HL-60 (cell line): ENCODE measurements around the gene SDK1.

Source experiments
- GABPA ChIP-seq: IDR thresholded peaks from 2 replicates; pipeline ENCODE4 v1.6.1; 2012; ENCODE audit warnings: low read depth
- POLR2AphosphoS5 ChIP-seq: IDR thresholded peaks from 2 replicates; pipeline ENCODE4 v1.6.1; 2012; ENCODE audit warnings: low read depth
- REST ChIP-seq: IDR thresholded peaks from 2 replicates; pipeline ENCODE4 v1.6.1; 2012; ENCODE audit warnings: low read depth; ENCODE audit not compliant: insufficient replicate concordance
- TF ChIP-seq, protein P1 (sequence below): IDR thresholded peaks from one replicate; pipeline ENCODE4 v1.5.1; 2011; ENCODE audit warnings: low read length, control low read depth, inconsistent platforms; ENCODE audit not compliant: insufficient read depth

DNA sequence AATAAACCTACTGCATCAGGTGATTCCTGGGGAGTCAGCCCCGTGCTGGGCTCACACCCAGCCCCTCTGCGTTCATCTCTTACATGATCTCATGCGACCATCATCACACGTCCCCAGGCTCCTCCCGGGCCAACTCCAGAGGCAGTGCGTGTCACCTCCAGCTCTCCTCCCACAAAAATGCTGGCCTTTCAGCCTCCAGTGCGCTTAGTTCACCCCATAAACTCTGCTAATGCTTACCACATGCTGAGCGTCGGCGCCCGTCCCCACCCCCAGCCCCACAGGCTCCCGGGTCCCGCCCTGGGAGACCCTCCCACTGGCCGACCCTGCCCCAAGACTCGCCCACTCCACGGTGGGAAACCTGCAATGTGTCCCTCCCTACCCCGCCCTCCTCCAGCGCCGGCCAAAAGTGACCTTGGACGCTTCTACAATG is 816 bp upstream of the SDK1 start:
- TF ChIP-seq, protein P1, sequence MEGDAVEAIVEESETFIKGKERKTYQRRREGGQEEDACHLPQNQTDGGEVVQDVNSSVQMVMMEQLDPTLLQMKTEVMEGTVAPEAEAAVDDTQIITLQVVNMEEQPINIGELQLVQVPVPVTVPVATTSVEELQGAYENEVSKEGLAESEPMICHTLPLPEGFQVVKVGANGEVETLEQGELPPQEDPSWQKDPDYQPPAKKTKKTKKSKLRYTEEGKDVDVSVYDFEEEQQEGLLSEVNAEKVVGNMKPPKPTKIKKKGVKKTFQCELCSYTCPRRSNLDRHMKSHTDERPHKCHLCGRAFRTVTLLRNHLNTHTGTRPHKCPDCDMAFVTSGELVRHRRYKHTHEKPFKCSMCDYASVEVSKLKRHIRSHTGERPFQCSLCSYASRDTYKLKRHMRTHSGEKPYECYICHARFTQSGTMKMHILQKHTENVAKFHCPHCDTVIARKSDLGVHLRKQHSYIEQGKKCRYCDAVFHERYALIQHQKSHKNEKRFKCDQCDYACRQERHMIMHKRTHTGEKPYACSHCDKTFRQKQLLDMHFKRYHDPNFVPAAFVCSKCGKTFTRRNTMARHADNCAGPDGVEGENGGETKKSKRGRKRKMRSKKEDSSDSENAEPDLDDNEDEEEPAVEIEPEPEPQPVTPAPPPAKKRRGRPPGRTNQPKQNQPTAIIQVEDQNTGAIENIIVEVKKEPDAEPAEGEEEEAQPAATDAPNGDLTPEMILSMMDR = no peak
- no peak for TF ChIP-seq REST
- no peak for TF ChIP-seq POLR2AphosphoS5
- TF ChIP-seq GABPA = no peak
